ENCODE data around the gene DENND2C.

The DENND2C gene

DNA sequence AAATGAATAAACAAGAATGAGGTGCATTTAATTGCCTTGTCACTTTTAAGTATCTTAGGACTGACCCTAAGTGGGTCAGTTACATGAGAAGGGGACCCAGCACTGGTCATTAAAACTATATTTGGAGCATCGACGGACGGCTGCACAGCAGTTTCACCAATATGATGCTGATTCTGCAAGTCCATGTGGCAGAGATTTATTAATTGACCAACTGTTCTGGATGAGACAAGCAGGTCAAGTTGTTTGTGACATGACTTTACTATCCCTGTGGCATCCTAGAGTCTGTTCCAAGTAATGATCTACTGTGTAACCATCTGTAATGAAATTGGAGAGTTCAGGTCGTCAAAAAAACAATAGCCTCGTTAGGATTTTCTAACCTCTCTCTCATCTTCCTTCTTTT, 16.0 kb upstream of the DENND2C start:
- DNase-seq (ENCODE audit: low read depth), result no peak

- no peak for DNase-seq (ENCODE audit: low read depth)
Measured at GRCh38 chr1:114677691-114678090, 7.8 kb upstream of the DENND2C start.

DNA sequence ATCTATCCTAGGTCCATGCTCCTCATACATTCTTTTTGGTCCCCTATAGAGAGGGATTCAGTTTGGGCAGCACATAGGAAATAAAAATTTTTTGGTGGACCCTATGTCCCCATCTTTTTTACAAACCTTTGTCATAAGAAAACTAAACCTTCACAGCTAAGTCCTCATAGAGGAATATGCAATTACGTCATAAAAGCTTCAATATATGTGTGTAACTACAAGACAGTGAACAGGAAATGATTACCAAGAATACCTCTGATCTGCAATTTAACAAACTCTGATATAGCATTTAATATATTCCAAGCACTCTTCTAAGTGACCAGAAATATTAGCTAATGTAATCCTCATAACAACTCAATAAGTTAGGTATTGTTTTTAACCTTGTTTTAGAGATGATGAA, 6.3 kb upstream of the DENND2C start:
- no peak for DNase-seq (ENCODE audit: low read depth)

DNA sequence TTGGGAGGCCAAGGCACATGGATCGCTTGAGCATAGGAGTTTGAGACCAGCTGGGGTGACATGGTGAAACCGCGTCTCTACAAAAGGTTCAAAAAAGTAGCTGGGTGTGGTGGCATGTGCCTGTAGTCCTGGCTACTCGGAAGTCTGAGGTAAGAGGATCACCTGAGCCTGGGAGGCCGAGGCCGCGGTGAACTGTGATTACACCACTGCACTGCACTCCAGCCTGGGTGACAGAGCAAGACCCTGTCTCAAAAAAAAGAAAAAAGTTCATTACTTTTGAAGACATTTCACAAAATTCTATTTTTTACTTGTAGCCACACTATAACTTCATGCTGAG, 2.1 kb upstream of the DENND2C start:
- DNase-seq (ENCODE audit: low read depth), result no peak

GRCh38 chr1:114671011-114671938, 1.4 kb upstream of the DENND2C start:
- no peak for DNase-seq (ENCODE audit: low read depth)

GRCh38 chr1:114670083-114671010, 498 bp upstream of the DENND2C start:
- peak; percentile 74 for DNase-seq (ENCODE audit: low read depth)

GRCh38 chr1:114668784-114669561, 876 bp downstream of the DENND2C start:
- DNase-seq (ENCODE audit: low read depth), result no peak

DNA sequence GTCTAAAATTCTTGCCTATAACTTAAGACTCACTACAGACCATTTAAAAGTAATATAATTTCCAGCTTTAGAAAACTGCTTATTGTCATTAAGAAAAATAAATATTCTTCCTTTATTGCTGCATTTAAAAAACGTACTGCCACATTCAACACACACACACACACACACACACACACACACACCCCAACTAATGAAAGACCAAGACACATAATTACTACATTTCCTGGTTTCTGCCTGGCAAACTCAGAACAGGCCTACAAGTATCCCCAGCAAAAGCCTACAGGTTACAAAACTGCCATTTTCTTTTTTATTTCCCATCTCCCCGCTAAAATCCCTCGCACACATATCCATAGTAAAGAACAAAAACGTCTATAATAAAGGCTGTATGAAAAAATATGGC, 1.5 kb downstream of the DENND2C start:
- DNase-seq (ENCODE audit: low read depth), result no peak

DNA sequence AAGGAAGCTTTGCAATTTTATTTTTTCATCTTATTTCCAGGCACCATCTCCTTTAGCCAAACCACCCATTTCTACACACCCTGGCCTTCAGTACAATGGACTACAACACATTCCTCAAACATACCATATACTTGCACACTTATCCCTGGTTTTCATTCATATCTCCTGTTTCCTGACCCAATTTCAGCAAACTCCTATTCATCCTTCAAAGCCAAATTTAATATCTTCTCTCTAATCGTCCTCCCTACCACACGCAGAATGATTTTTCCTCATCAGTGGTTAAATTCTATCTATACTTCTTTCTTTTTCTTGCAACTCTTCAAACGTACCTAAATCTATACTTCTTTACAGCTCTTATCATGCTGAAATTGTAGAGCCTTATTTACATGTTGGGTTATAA, 2.9 kb downstream of the DENND2C start:
- no peak for DNase-seq (ENCODE audit: low read depth)

GRCh38 chr1:114660238-114660637, 9.6 kb downstream of the DENND2C start:
- DNase-seq (ENCODE audit: low read depth), result no peak

GRCh38 chr1:114651893-114652292, 18.0 kb downstream of the DENND2C start:
- no peak for DNase-seq (ENCODE audit: low read depth)

DNA sequence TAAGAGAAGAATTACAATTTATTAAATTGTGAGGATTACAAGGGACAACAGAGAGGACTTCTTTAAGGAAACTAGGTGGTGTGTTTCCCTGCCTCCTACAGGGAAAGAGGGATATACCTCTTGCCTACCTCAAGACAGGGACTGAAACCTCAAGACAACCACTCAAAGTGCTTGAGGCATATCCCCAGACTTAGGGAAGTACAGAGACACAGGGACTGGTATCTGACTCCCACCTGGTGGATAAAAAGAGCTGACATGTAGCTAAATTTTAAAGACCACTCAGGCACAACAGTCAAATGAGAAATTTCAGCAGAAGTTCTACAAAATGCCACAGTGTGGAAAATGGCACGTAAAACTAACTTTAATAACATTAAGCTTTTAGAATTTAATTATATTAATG, 21.3 kb downstream of the DENND2C start:
- DNase-seq (ENCODE audit: low read depth), result no peak

DNA sequence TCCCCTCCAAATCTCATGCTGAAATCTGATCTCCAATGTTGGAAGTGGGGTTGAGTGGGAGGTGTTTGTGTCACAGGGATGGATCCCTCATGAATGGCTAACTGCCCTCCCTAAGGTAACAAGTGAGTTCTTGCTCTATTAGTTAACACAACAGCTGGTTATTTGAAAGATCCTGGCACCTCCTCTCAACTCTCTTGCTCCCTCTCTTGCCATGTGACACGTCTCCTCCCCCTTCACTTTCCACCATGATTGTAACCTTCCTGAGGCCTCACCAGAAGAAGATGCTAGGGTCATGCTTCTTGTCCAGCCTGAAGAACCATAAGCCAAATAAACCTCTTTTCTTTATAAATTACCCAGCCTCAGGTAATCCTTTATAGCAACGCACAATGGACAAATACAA, 28.5 kb downstream of the DENND2C start:
- no peak for DNase-seq (ENCODE audit: low read depth)

DNA sequence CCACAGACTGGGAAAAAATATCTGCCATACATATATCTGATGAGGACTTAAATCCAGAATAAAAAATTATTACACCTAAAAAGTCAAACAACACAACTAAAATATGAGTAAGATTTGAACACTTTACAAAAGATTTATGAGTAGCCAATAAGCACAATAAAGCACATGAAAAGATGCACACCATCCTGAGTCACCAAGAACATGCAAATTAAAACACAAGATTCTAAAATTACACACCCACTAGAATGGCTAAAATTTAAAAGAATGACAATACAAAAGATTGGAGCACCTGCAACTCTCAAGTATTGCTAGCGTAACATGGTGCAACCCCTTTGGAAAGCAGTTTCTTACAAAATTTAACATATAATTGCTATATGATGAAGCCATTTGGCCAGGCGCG, 30.9 kb downstream of the DENND2C start:
- no peak for DNase-seq (ENCODE audit: low read depth)

DNA sequence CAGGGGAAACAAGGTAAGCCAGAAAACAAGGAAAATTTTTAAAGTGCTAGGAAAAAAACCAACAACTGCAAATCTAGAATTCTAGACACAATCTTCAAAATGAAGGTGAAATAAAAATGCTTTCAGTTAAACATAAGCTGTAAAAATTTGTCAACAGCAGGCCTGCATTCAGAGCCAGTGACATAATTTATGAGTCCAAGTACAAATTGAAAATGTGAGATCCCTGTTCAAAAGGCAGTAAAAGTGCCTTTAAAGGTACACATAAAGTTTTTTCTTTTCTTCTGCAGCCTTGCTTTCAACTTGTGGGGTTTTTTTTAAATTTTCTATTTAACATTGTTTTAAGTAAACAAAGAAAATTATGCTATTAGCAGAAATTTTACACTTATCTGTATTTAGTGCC, 37.4 kb downstream of the DENND2C start:
- no peak for DNase-seq (ENCODE audit: low read depth)

- no peak for DNase-seq (ENCODE audit: low read depth)
Measured at GRCh38 chr1:114627107-114627506, 42.7 kb downstream of the DENND2C start.

- DNase-seq (ENCODE audit: low read depth), result no peak
Measured at GRCh38 chr1:114623364-114623763, 46.5 kb downstream of the DENND2C start.

GRCh38 chr1:114620419-114620818, 49.4 kb downstream of the DENND2C start:
- no peak for DNase-seq (ENCODE audit: low read depth)

- DNase-seq (ENCODE audit: low read depth), result no peak
Measured at GRCh38 chr1:114618606-114619005, 51.2 kb downstream of the DENND2C start.

DNA sequence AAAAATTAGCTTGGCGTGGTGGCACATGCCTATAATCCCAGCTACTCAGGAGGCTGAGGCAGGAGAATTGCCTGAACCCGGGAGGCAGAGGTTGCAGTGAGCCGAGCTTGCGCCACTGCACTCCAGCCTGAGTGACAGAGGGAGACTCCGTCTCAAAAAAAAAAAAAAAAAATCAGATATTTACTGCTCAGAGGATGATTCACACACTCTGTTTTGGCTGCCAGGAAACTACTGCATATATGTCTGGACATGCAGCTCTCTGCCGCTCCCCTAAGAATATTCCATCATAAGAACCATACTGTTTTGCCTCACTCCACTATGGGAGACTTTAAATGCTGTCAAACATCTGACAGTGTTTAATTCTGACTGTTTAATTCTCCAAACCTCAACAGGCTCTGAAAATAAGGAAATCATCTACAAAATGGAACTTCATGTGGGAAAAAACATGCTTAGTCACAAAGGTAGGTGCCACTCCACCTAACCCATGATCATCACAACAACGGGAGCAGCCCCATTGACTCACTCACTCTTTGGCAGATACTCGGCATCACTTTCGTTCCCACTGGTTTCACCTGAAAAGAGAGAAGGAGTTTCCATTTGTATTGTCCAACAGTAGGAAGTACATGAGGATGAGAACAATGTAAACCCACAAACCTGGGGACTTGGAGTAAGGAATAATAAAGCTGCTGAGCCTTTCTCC, 59.2 kb downstream of the DENND2C start:
- no peak for DNase-seq (ENCODE audit: low read depth)

DNA sequence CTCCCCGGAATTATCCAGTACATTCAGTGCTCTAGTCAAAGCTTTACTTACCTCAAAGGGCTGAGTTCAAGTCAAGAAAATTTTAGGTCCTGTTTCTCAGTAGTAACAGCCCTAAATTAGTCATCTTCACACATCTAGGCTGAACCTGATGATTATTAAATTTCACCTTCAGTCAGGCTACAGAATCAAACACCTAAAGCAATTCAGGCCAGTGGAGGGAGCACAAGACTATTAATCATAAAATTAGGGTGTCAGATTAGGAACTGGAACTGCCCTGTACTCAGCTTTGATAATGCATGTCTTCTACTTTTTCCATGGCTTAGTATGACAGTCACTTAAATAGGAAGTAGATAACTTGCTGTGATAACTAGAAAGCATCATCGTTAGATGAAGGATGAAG, 60.0 kb downstream of the DENND2C start:
- DNase-seq (ENCODE audit: low read depth), result no peak

DNA sequence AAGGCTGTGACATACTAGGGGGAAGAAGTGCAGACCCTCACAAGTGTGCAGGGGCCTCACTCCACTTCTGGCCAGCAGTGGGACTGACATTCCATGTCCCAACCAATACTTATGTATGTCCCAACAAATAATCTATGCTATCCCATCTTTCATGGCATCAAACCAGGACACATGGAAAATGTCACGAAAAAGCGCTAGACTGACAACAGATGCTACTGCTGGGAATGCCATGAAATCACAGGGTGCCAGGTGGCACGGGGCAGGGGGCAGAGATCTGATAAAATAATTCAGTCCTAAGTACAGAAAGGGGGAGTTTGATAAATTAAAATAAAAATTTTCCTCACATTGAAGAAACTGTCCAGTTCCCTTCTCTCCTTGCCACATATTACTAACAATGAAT, 60.8 kb downstream of the DENND2C start:
- no peak for DNase-seq (ENCODE audit: low read depth)
